Left forelimb (tissue), 1 donor: ENCODE measurements around the gene MARCKSL1.
"Not testable (repeated sequence)": the region's sequence is repeated elsewhere in the genome, so short reads cannot be mapped to it uniquely, and the experiment has no call there.

Experiments
- DNase-seq: peaks from one replicate; pipeline ENCODE4 v3.0.0-alpha.2; 2018; ENCODE audit warnings: low spot score

MARCKSL1 gene

GRCh38 chr1:32285658-32286057 lies 50.4 kb downstream of the MARCKSL1 start:
- DNase-seq, result no peak

GRCh38 chr1:32284777-32285176 lies 51.3 kb downstream of the MARCKSL1 start:
- not testable (repeated sequence) for DNase-seq
